ENCODE measurements around the gene GALNS. TPM values are rescaled to one million over a fixed set of nuclear protein-coding genes. Genes with fewer than 3 reads are reported as not detected.

Gene GALNS
- total RNA-seq, 1 donor from 2014 or later = 18.3 TPM

- no peak overlapping the region for H3K4me3 ChIP-seq (ENCODE audit: low read depth, low read length)
- no peak for DNase-seq (ENCODE audit: low read depth)
- no peak for TF ChIP-seq CTCF (conservative IDR thresholded peaks at IDR 0.05; ENCODE audit: low read depth, low read length)
Observed at GRCh38 chr16:88867581-88868246, 11.0 kb upstream of the GALNS start.

- TF ChIP-seq CTCF (conservative IDR thresholded peaks at IDR 0.05; ENCODE audit: low read depth, low read length) = no peak
- no peak for DNase-seq (ENCODE audit: low read depth)
- H3K4me3 ChIP-seq (ENCODE audit: low read depth, low read length) = no peak within 1 kb of the TSS
Observed at GRCh38 chr16:88866151-88866920, 9.6 kb upstream of the GALNS start, which contains the start of gene PABPN1L. TSS of gene PABPN1L (minus strand) at chr16:88866660. CDS start at chr16:88866606, 54 bp downstream.

GRCh38 chr16:88865742-88866141, 9.0 kb upstream of the GALNS start:
- no peak for DNase-seq (ENCODE audit: low read depth)
- TF ChIP-seq CTCF (conservative IDR thresholded peaks at IDR 0.05; ENCODE audit: low read depth, low read length) = no peak
- H3K4me3 ChIP-seq (ENCODE audit: low read depth, low read length) = no peak overlapping the region

- no peak for DNase-seq (ENCODE audit: low read depth)
- no peak for TF ChIP-seq CTCF (conservative IDR thresholded peaks at IDR 0.05; ENCODE audit: low read depth, low read length)
- H3K4me3 ChIP-seq (ENCODE audit: low read depth, low read length) = no peak overlapping the region
Observed at GRCh38 chr16:88865310-88865709, 8.6 kb upstream of the GALNS start.

- DNase-seq (ENCODE audit: low read depth) = no peak
- H3K4me3 ChIP-seq (ENCODE audit: low read depth, low read length) = no peak overlapping the region
- no peak for TF ChIP-seq CTCF (conservative IDR thresholded peaks at IDR 0.05; ENCODE audit: low read depth, low read length)
Observed at GRCh38 chr16:88864521-88864920, 7.8 kb upstream of the GALNS start.

GRCh38 chr16:88864099-88864498, 7.4 kb upstream of the GALNS start:
- TF ChIP-seq CTCF (conservative IDR thresholded peaks at IDR 0.05; ENCODE audit: low read depth, low read length) = no peak
- no peak for DNase-seq (ENCODE audit: low read depth)
- H3K4me3 ChIP-seq (ENCODE audit: low read depth, low read length) = no peak overlapping the region

Data from epithelial cell of proximal tubule (primary cell).